Vagina (tissue), 1 donor: ENCODE results near the gene MXD4. TPM values are rescaled to one million over a fixed set of nuclear protein-coding genes. Genes with fewer than 3 reads are reported as not detected.

Experiments
- small RNA-seq: library from RNA; depleted of rRNA; stranded (forward); fragments of <200 nt; gene quantifications from one replicate; pipeline ENCODE3, GENCODE V24; 2016
- total RNA-seq: library from RNA; depleted of rRNA; stranded (reverse); fragments of >200 nt; gene quantifications from one replicate; pipeline ENCODE4 v1.2.3, GENCODE V29; 2016

MXD4 gene
- total RNA-seq, 1 donor from 2014 or later = 27.5 TPM

Small RNA genes lying within 50 kb of the gene (small RNA-seq; reads per million reads assigned to genes)
- gene COX6B1P5 = not detected

Other genes with a start within 250 kb of the MXD4 start
- 1.7 TPM for gene NAT8L, start 202.8 kb downstream of the MXD4 start, total RNA-seq
- 9.6 TPM for gene HAUS3, start 20.0 kb downstream of the MXD4 start, total RNA-seq
- 3.9 TPM for gene POLN, start 20.0 kb downstream of the MXD4 start, total RNA-seq
- 11.3 TPM for gene ZFYVE28, start 156.5 kb upstream of the MXD4 start, total RNA-seq
- gene CFAP99, start 156.8 kb upstream of the MXD4 start, total RNA-seq = not detected
- 30.2 TPM for gene RNF4, start 207.0 kb upstream of the MXD4 start, total RNA-seq